Liver (tissue), 9 donors: ENCODE data around the gene MRPL18. TPM values are rescaled to one million over a fixed set of nuclear protein-coding genes. Genes with fewer than 3 reads are reported as not detected.

Experiments used
- DNase-seq: peaks from one replicate; pipeline ENCODE4 v3.0.0-alpha.2; 2017; ENCODE audit warnings: low spot score
- H3K27ac ChIP-seq, 2 donors: one replicate each; pipeline ENCODE4 v1.7.0; 2013; ENCODE audit warnings: inconsistent platforms in 2 of 2, low read length in 2 of 2, control low read depth in 1 of 2, low read depth in 1 of 2, mild to moderate bottlenecking in 1 of 2
- H3K27me3 ChIP-seq, 4 donors: one replicate each; pipeline versions ENCODE4 v1.6.1 to v1.7.0; 2013; ENCODE audit warnings: low read length in 3 of 4, inconsistent platforms in 1 of 4, mild to moderate bottlenecking in 1 of 4, moderate library complexity in 1 of 4; ENCODE audit not compliant: control insufficient read depth in 4 of 4, insufficient read depth in 4 of 4
- H3K36me3 ChIP-seq, 4 donors: one replicate each; pipeline versions ENCODE4 v1.6.1 to v1.7.0; 2013; ENCODE audit warnings: low read length in 3 of 4, mild to moderate bottlenecking in 3 of 4, low read depth in 1 of 4, moderate library complexity in 1 of 4; ENCODE audit not compliant: control insufficient read depth in 4 of 4, insufficient read depth in 3 of 4
- H3K4me1 ChIP-seq, 4 donors: one replicate each; pipeline versions ENCODE4 v1.6.1 to v1.7.0; 2013; ENCODE audit warnings: low read length in 3 of 4, mild to moderate bottlenecking in 3 of 4, moderate library complexity in 1 of 4; ENCODE audit not compliant: control insufficient read depth in 4 of 4, insufficient read depth in 4 of 4
- H3K4me3 ChIP-seq, 3 donors: one replicate each; pipeline versions ENCODE4 v1.6.1 to v1.7.0; 2013; ENCODE audit warnings: low read length in 3 of 3, control low read depth in 1 of 3, low read depth in 1 of 3, mild to moderate bottlenecking in 1 of 3
- H3K9ac ChIP-seq, 2 donors: one replicate each; pipeline ENCODE4 v1.7.0; 2013; ENCODE audit warnings: low read length in 2 of 2, mild to moderate bottlenecking in 2 of 2, moderate library complexity in 2 of 2, control low read depth in 1 of 2, low read depth in 1 of 2
- H3K9me3 ChIP-seq, 4 donors: one replicate each; pipeline versions ENCODE4 v1.6.1 to v1.7.0; 2013; ENCODE audit warnings: low read length in 3 of 4; ENCODE audit not compliant: control insufficient read depth in 4 of 4
- FOXA1 ChIP-seq: IDR thresholded peaks from 2 replicates; pipeline ENCODE4 v1.6.1; 2016; ENCODE audit warnings: antibody characterized with exemption
- GABPA ChIP-seq, 2 donors: IDR thresholded peaks in 1 of 2; conservative IDR thresholded peaks in 1 of 2; 2 replicates each; pipeline ENCODE4 v1.6.1; 2016; ENCODE audit warnings: antibody characterized with exemption in 2 of 2, mild to moderate bottlenecking in 1 of 2, moderate library complexity in 1 of 2
- HNF4A ChIP-seq, 2 donors: conservative IDR thresholded peaks; 2 replicates each; pipeline ENCODE4 v1.6.1; 2016; ENCODE audit warnings: antibody characterized with exemption in 2 of 2, mild to moderate bottlenecking in 2 of 2
- HNF4G ChIP-seq: IDR thresholded peaks from 2 replicates; pipeline ENCODE4 v1.6.1; 2016; ENCODE audit warnings: antibody characterized with exemption
- JUND ChIP-seq, 2 donors: IDR thresholded peaks; 2 replicates each; pipeline ENCODE4 v1.6.1; 2016; ENCODE audit warnings: antibody characterized with exemption in 2 of 2
- RAD21 ChIP-seq, 2 donors: IDR thresholded peaks; 2 replicates each; pipeline ENCODE4 v1.6.1; 2016; ENCODE audit warnings: antibody characterized with exemption in 2 of 2, mild to moderate bottlenecking in 2 of 2
- SP1 ChIP-seq: IDR thresholded peaks from 2 replicates; pipeline ENCODE4 v1.6.1; 2018; ENCODE audit warnings: antibody characterized with exemption, mild to moderate bottlenecking
- TAF1 ChIP-seq: conservative IDR thresholded peaks from 2 replicates; pipeline ENCODE4 v1.6.1; 2016; ENCODE audit warnings: antibody characterized with exemption, mild to moderate bottlenecking
- YY1 ChIP-seq: IDR thresholded peaks from 2 replicates; pipeline ENCODE4 v1.6.1; 2016; ENCODE audit warnings: antibody characterized with exemption, mild to moderate bottlenecking
- WGBS: extraction: QIAGEN DNeasy Blood & Tissue Kit; methylation state at CpG from one replicate; pipeline ENCODE4 v1.1.7; 2013; 5-methylcytosine and 5-hydroxymethylcytosine counted together
- polyA plus RNA-seq, 2 donors: library from polyadenylated mRNA; stranded (reverse) in 1 of 2; unstranded in 1 of 2; fragments of 200-250 nt in 1 of 2; fragments of >200 nt in 1 of 2; fragmentation: Nextera tagmentation in 1 of 2; extraction: Ambion mirVana in 1 of 2; gene quantifications; one replicate each; pipeline versions ENCODE4 v1.2.1 to v1.2.3, GENCODE V29; 2013 to 2015
- total RNA-seq, 2 donors: library from RNA; depleted of rRNA; stranded (reverse); fragments of >200 nt; gene quantifications; one replicate each; pipeline ENCODE4 v1.2.3, GENCODE V29; 2014
- TF ChIP-seq, protein P1 (sequence below): IDR thresholded peaks from 2 replicates; pipeline ENCODE4 v1.6.1; 2016; ENCODE audit warnings: antibody characterized with exemption, mild to moderate bottlenecking
- TF ChIP-seq, protein P2 (sequence below): fragments of 150-350 bp; IDR thresholded peaks from 2 replicates; pipeline ENCODE4 v1.5.1; 2017; ENCODE audit warnings: improper control_type of control experiment, low read depth, low read length; ENCODE audit not compliant: missing input control
- TF ChIP-seq, protein P3 (sequence below): IDR thresholded peaks from 2 replicates; pipeline ENCODE4 v1.6.1; 2016; ENCODE audit warnings: antibody characterized with exemption
- TF ChIP-seq, protein P4 (sequence below): IDR thresholded peaks from 2 replicates; pipeline ENCODE4 v1.6.1; 2016; ENCODE audit warnings: antibody characterized with exemption
- donor health status: healthy.
- donor health status: healthy.
- donor health status: healthy.
- donor health status: healthy.
- donor health status: healthy.

The MRPL18 gene
- total and polyA plus RNA-seq, 4 donors: 32.5 to 61.9 (median 41.9) TPM

DNA sequence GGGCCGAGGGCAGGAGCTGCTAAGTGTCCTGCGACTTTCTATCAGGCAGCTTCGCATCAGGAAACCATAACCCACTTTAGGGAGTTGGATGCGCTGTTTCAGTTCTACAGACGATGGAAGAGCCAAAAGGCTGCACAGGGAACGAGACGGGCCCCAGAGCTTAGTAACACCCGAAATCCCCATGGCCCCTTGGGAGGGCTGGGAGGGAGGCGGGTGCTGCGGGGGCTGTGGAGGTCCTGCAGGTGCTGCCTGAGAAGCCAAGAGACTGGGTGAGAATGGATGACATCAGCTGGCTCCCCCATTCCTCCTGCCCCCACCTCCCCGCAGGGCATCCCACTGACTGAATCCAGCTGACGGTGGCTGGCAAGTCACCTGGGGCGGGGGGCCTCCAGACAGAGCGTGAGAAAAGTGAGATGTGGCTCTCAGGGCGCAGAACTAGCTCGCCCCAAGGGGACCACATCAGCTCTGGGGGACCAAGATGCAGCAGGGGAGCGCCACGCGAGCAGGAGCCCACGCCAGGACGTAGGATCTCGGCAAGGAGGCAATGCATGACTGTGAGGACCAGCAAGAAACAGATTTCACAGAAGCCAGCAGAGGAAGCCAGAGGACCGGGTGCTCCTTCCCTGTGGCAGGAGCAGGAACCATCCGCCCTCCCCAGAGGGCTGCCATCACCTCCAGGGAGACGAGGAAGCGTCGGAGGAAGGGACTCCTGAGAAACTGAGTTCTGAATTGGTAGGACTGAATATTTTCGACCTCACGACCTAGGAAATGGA is 46.6 kb downstream of the MRPL18 start:
- H3K9ac ChIP-seq: no peak overlapping the region

DNA sequence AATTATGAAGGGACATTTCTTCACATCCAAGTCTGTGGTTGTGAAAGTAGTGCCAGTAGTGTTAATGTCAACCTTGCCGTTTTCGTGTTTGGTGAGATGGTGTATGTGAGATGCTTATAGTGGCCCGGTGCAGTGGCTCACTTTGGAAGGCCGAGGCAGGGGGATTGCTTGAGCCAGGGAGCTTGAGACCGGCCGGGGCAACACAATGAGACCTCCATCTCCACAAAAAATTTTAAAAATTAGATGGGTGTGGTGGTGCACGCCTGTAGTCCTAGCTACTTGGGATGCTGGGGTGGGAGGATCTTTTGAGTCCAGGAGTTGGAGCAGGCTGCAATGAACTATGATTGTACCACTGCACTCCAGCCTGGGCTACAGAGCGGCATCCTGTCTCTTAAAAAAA is 47.2 kb downstream of the MRPL18 start:
- no peaks in the 10 kb centered on the region for H3K36me3 ChIP-seq
- no peaks in the 10 kb centered on the region for H3K27me3 ChIP-seq
- H3K9me3 ChIP-seq: no peaks in the 10 kb centered on the region
- no peak for DNase-seq
- 80% methylated on average over 8 of the region's 8 CpGs for WGBS
- H3K9ac ChIP-seq: no peak overlapping the region
- no peaks in the 10 kb centered on the region for H3K4me1 ChIP-seq
- no peak for TF ChIP-seq JUND (IDR thresholded peaks at IDR 0.05)
- TF ChIP-seq, protein P1, sequence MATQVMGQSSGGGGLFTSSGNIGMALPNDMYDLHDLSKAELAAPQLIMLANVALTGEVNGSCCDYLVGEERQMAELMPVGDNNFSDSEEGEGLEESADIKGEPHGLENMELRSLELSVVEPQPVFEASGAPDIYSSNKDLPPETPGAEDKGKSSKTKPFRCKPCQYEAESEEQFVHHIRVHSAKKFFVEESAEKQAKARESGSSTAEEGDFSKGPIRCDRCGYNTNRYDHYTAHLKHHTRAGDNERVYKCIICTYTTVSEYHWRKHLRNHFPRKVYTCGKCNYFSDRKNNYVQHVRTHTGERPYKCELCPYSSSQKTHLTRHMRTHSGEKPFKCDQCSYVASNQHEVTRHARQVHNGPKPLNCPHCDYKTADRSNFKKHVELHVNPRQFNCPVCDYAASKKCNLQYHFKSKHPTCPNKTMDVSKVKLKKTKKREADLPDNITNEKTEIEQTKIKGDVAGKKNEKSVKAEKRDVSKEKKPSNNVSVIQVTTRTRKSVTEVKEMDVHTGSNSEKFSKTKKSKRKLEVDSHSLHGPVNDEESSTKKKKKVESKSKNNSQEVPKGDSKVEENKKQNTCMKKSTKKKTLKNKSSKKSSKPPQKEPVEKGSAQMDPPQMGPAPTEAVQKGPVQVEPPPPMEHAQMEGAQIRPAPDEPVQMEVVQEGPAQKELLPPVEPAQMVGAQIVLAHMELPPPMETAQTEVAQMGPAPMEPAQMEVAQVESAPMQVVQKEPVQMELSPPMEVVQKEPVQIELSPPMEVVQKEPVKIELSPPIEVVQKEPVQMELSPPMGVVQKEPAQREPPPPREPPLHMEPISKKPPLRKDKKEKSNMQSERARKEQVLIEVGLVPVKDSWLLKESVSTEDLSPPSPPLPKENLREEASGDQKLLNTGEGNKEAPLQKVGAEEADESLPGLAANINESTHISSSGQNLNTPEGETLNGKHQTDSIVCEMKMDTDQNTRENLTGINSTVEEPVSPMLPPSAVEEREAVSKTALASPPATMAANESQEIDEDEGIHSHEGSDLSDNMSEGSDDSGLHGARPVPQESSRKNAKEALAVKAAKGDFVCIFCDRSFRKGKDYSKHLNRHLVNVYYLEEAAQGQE: no peak
- TF ChIP-seq, protein P2, sequence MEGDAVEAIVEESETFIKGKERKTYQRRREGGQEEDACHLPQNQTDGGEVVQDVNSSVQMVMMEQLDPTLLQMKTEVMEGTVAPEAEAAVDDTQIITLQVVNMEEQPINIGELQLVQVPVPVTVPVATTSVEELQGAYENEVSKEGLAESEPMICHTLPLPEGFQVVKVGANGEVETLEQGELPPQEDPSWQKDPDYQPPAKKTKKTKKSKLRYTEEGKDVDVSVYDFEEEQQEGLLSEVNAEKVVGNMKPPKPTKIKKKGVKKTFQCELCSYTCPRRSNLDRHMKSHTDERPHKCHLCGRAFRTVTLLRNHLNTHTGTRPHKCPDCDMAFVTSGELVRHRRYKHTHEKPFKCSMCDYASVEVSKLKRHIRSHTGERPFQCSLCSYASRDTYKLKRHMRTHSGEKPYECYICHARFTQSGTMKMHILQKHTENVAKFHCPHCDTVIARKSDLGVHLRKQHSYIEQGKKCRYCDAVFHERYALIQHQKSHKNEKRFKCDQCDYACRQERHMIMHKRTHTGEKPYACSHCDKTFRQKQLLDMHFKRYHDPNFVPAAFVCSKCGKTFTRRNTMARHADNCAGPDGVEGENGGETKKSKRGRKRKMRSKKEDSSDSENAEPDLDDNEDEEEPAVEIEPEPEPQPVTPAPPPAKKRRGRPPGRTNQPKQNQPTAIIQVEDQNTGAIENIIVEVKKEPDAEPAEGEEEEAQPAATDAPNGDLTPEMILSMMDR: no peak
- no peak for TF ChIP-seq HNF4A (conservative IDR thresholded peaks at IDR 0.05)
- TF ChIP-seq HNF4G: no peak
- TF ChIP-seq RAD21 (IDR thresholded peaks at IDR 0.05): no peak
- no peak for TF ChIP-seq FOXA1
- H3K27ac ChIP-seq: no peak overlapping the region
- no peak overlapping the region for H3K4me3 ChIP-seq

More for the DNA sequence above, 46.6 kb downstream of the MRPL18 start:
- Histone ChIP-seq H3K9me3 (no peaks in the 10 kb centered on the region), H3K4me1 (no peaks in the 10 kb centered on the region), H3K36me3 (no peaks in the 10 kb centered on the region), H3K4me3 (no peak overlapping the region), H3K27ac (no peak overlapping the region), H3K27me3 (no peaks in the 10 kb centered on the region)
- WGBS: 87% methylated on average over 29 of the region's 29 CpGs
- TF ChIP-seq, protein P1: no peak
- TF ChIP-seq JUND (IDR thresholded peaks at IDR 0.05): no peak
- TF ChIP-seq TAF1: no peak
- no peak for TF ChIP-seq HNF4G
- TF ChIP-seq, protein P3, sequence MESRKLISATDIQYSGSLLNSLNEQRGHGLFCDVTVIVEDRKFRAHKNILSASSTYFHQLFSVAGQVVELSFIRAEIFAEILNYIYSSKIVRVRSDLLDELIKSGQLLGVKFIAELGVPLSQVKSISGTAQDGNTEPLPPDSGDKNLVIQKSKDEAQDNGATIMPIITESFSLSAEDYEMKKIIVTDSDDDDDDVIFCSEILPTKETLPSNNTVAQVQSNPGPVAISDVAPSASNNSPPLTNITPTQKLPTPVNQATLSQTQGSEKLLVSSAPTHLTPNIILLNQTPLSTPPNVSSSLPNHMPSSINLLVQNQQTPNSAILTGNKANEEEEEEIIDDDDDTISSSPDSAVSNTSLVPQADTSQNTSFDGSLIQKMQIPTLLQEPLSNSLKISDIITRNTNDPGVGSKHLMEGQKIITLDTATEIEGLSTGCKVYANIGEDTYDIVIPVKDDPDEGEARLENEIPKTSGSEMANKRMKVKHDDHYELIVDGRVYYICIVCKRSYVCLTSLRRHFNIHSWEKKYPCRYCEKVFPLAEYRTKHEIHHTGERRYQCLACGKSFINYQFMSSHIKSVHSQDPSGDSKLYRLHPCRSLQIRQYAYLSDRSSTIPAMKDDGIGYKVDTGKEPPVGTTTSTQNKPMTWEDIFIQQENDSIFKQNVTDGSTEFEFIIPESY: no peak
- TF ChIP-seq, protein P4, sequence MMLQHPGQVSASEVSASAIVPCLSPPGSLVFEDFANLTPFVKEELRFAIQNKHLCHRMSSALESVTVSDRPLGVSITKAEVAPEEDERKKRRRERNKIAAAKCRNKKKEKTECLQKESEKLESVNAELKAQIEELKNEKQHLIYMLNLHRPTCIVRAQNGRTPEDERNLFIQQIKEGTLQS: no peak
- no peak for TF ChIP-seq GABPA (IDR thresholded peaks at IDR 0.05 in 1 of 2, conservative IDR thresholded peaks at IDR 0.05 in 1 of 2)
- TF ChIP-seq YY1: no peak
- no peak for TF ChIP-seq SP1
- no peak for TF ChIP-seq HNF4A (conservative IDR thresholded peaks at IDR 0.05)
- no peak for DNase-seq
